Measurements from ENCODE around the gene RSPH3. TPM values are rescaled to one million over a fixed set of nuclear protein-coding genes. Genes with fewer than 3 reads are reported as not detected.

RSPH3 gene
- total and polyA plus RNA-seq, 2 experiments from 2014 or later: 8.0 to 8.2 TPM

- TF ChIP-seq EZH2phosphoT487 (IDR thresholded peaks at IDR 0.05; ENCODE audit: low read depth, severe bottlenecking, unreplicated experiment) (no peak), CTCF (IDR thresholded peaks at IDR 0.05; ENCODE audit: poor library complexity) (no peak), EZH2 (IDR thresholded peaks at IDR 0.05; ENCODE audit: borderline replicate concordance) (no peak)
- Histone ChIP-seq H4K20me1 (ENCODE audit: insufficient read depth, poor library complexity, severe bottlenecking) (no peaks in the 10 kb centered on the region), H3K9me2 (replicated peaks; ENCODE audit: insufficient read depth) (no peaks in the 10 kb centered on the region), H3K4me2 (peak overlapping the region; percentile 72), H2AFZ (no peak overlapping the region), H3K27ac (no peak overlapping the region), H3K4me1 (ENCODE audit: insufficient read depth) (no peaks in the 10 kb centered on the region), H3K27me3 (no peaks in the 10 kb centered on the region), H3K79me2 (no peaks in the 10 kb centered on the region), H3K4me3 (no peak overlapping the region), H3K9me3 (ENCODE audit: low read depth) (no peaks in the 10 kb centered on the region), H3K36me3 (replicated peaks; ENCODE audit: insufficient read depth, low read depth) (no peaks in the 10 kb centered on the region)
- no peak for DNase-seq (ENCODE audit: low spot score)
- WGBS (ENCODE audit: low lambda C conversion rate, missing lambda C conversion rate): 90% methylated on average over 11 of the region's 11 CpGs
Measured at GRCh38 chr6:158938220-158938619, 61.8 kb downstream of the RSPH3 start.

- no peaks in the 10 kb centered on the region for H3K79me2 ChIP-seq
- no peak overlapping the region for H3K4me3 ChIP-seq
- no peak overlapping the region for H3K4me2 ChIP-seq
- no peaks in the 10 kb centered on the region for H3K36me3 ChIP-seq (replicated peaks; ENCODE audit: insufficient read depth, low read depth)
- no peaks in the 10 kb centered on the region for H4K20me1 ChIP-seq (ENCODE audit: insufficient read depth, poor library complexity, severe bottlenecking)
- H3K27me3 ChIP-seq: no peaks in the 10 kb centered on the region
- DNase-seq (ENCODE audit: low spot score): no peak
- no peaks in the 10 kb centered on the region for H3K4me1 ChIP-seq (ENCODE audit: insufficient read depth)
- 95% methylated on average over 5 of the region's 5 CpGs for WGBS (ENCODE audit: low lambda C conversion rate, missing lambda C conversion rate)
- H2AFZ ChIP-seq: no peak overlapping the region
- no peaks in the 10 kb centered on the region for H3K9me3 ChIP-seq (ENCODE audit: low read depth)
- H3K27ac ChIP-seq: no peak overlapping the region
- H3K9me2 ChIP-seq (replicated peaks; ENCODE audit: insufficient read depth): no peaks in the 10 kb centered on the region
- TF ChIP-seq EZH2phosphoT487 (IDR thresholded peaks at IDR 0.05; ENCODE audit: low read depth, severe bottlenecking, unreplicated experiment) (no peak), CTCF (IDR thresholded peaks at IDR 0.05; ENCODE audit: poor library complexity) (no peak), EZH2 (IDR thresholded peaks at IDR 0.05; ENCODE audit: borderline replicate concordance) (no peak)
Measured at GRCh38 chr6:158934157-158934556, 65.8 kb downstream of the RSPH3 start.

GRCh38 chr6:158933079-158933595, 66.9 kb downstream of the RSPH3 start:
- H3K27ac ChIP-seq: no peak overlapping the region
- no peaks in the 10 kb centered on the region for H3K36me3 ChIP-seq (replicated peaks; ENCODE audit: insufficient read depth, low read depth)
- H3K9me3 ChIP-seq (ENCODE audit: low read depth): no peaks in the 10 kb centered on the region
- no peaks in the 10 kb centered on the region for H3K4me1 ChIP-seq (ENCODE audit: insufficient read depth)
- no peak overlapping the region for H3K4me2 ChIP-seq
- no peaks in the 10 kb centered on the region for H4K20me1 ChIP-seq (ENCODE audit: insufficient read depth, poor library complexity, severe bottlenecking)
- DNase-seq (ENCODE audit: low spot score): no peak
- H3K79me2 ChIP-seq: no peaks in the 10 kb centered on the region
- no peaks in the 10 kb centered on the region for H3K9me2 ChIP-seq (replicated peaks; ENCODE audit: insufficient read depth)
- no peak overlapping the region for H2AFZ ChIP-seq
- WGBS (ENCODE audit: low lambda C conversion rate, missing lambda C conversion rate): 67% methylated on average over 4 of the region's 4 CpGs
- TF ChIP-seq EZH2phosphoT487 (IDR thresholded peaks at IDR 0.05; ENCODE audit: low read depth, severe bottlenecking, unreplicated experiment) (no peak), CTCF (IDR thresholded peaks at IDR 0.05; ENCODE audit: poor library complexity) (no peak), EZH2 (IDR thresholded peaks at IDR 0.05; ENCODE audit: borderline replicate concordance) (no peak)
- no peak overlapping the region for H3K4me3 ChIP-seq
- H3K27me3 ChIP-seq: no peaks in the 10 kb centered on the region

- no peaks in the 10 kb centered on the region for H3K9me3 ChIP-seq (ENCODE audit: low read depth)
- no peak for TF ChIP-seq EZH2 (IDR thresholded peaks at IDR 0.05; ENCODE audit: borderline replicate concordance)
- no peak for TF ChIP-seq CTCF (IDR thresholded peaks at IDR 0.05; ENCODE audit: poor library complexity)
- TF ChIP-seq EZH2phosphoT487 (IDR thresholded peaks at IDR 0.05; ENCODE audit: low read depth, severe bottlenecking, unreplicated experiment): no peak
- no peaks in the 10 kb centered on the region for H3K9me2 ChIP-seq (replicated peaks; ENCODE audit: insufficient read depth)
- H3K4me3 ChIP-seq: no peak overlapping the region
- H3K27me3 ChIP-seq: no peaks in the 10 kb centered on the region
- H3K27ac ChIP-seq: no peak overlapping the region
- no peak for DNase-seq (ENCODE audit: low spot score)
- 92% methylated on average over 2 of the region's 2 CpGs for WGBS (ENCODE audit: low lambda C conversion rate, missing lambda C conversion rate)
- no peaks in the 10 kb centered on the region for H3K79me2 ChIP-seq
- H2AFZ ChIP-seq: no peak overlapping the region
- no peaks in the 10 kb centered on the region for H3K4me1 ChIP-seq (ENCODE audit: insufficient read depth)
- no peaks in the 10 kb centered on the region for H4K20me1 ChIP-seq (ENCODE audit: insufficient read depth, poor library complexity, severe bottlenecking)
- no peaks in the 10 kb centered on the region for H3K36me3 ChIP-seq (replicated peaks; ENCODE audit: insufficient read depth, low read depth)
- H3K4me2 ChIP-seq: no peak overlapping the region
Measured at GRCh38 chr6:158928068-158928467, 71.9 kb downstream of the RSPH3 start.

All from hepatocyte (in vitro differentiated cells).